ENCODE data around the gene IFT43.

IFT43 gene

GRCh38 chr14:76131071-76131965 lies 145.8 kb downstream of the IFT43 start:
- Histone ChIP-seq H3K9me2 (replicated peaks; ENCODE audit: insufficient read depth, low read length) (no peaks in the 10 kb centered on the region), H3K79me2 (ENCODE audit: low read length) (no peaks in the 10 kb centered on the region), H3F3A (ENCODE audit: insufficient read depth, low read length) (no peaks in the 10 kb centered on the region), H3K27ac (ENCODE audit: low read length) (no peak overlapping the region), H4K20me1 (ENCODE audit: insufficient read depth, low read length) (no peaks in the 10 kb centered on the region), H3K27me3 (replicated peaks; ENCODE audit: insufficient read depth, low read length) (no peaks in the 10 kb centered on the region), H3K4me1 (ENCODE audit: low read length) (no peaks in the 10 kb centered on the region), H3K9me3 (replicated peaks; ENCODE audit: insufficient read depth, low read length) (no peaks in the 10 kb centered on the region), H3K4me3 (ENCODE audit: low read length) (no peak overlapping the region), H3K4me2 (ENCODE audit: low read depth, low read length) (no peak overlapping the region), H3K36me3 (replicated peaks; ENCODE audit: insufficient read depth, low read length) (no peaks in the 10 kb centered on the region), H2AFZ (ENCODE audit: low read length) (no peak overlapping the region), H3K9ac (ENCODE audit: low read length) (no peak overlapping the region)
- DNase-seq: no peak
- TF ChIP-seq EZH2phosphoT487 (IDR thresholded peaks at IDR 0.05; ENCODE audit: low read length) (no peak), CTCF (IDR thresholded peaks at IDR 0.05; ENCODE audit: low read length) (no peak), EZH2 (optimal IDR thresholded peaks at IDR 0.05; ENCODE audit: low read depth, low read length) (no peak)

- Histone ChIP-seq H3K9me3 (replicated peaks; ENCODE audit: insufficient read depth, low read length) (no peaks in the 10 kb centered on the region), H2AFZ (ENCODE audit: low read length) (no peak overlapping the region), H3F3A (ENCODE audit: insufficient read depth, low read length) (no peaks in the 10 kb centered on the region), H3K4me1 (ENCODE audit: low read length) (no peaks in the 10 kb centered on the region), H3K9ac (ENCODE audit: low read length) (no peak overlapping the region), H3K4me3 (ENCODE audit: low read length) (no peak overlapping the region), H3K79me2 (ENCODE audit: low read length) (no peaks in the 10 kb centered on the region), H3K4me2 (ENCODE audit: low read depth, low read length) (no peak overlapping the region), H3K27ac (ENCODE audit: low read length) (no peak overlapping the region), H4K20me1 (ENCODE audit: insufficient read depth, low read length) (no peaks in the 10 kb centered on the region), H3K36me3 (replicated peaks; ENCODE audit: insufficient read depth, low read length) (no peaks in the 10 kb centered on the region), H3K27me3 (replicated peaks; ENCODE audit: insufficient read depth, low read length) (no peaks in the 10 kb centered on the region), H3K9me2 (replicated peaks; ENCODE audit: insufficient read depth, low read length) (no peaks in the 10 kb centered on the region)
- no peak for TF ChIP-seq CTCF (IDR thresholded peaks at IDR 0.05; ENCODE audit: low read length)
- DNase-seq: no peak
Measured at GRCh38 chr14:76133103-76133502, 147.5 kb downstream of the IFT43 start.

Data from MM.1S (cell line).